ENCODE data around the gene CHTF18. TPM values are rescaled to one million over a fixed set of nuclear protein-coding genes. Genes with fewer than 3 reads are reported as not detected.

The CHTF18 gene
- total RNA-seq, 1 donor from 2014 or later: 4.9 TPM

DNA sequence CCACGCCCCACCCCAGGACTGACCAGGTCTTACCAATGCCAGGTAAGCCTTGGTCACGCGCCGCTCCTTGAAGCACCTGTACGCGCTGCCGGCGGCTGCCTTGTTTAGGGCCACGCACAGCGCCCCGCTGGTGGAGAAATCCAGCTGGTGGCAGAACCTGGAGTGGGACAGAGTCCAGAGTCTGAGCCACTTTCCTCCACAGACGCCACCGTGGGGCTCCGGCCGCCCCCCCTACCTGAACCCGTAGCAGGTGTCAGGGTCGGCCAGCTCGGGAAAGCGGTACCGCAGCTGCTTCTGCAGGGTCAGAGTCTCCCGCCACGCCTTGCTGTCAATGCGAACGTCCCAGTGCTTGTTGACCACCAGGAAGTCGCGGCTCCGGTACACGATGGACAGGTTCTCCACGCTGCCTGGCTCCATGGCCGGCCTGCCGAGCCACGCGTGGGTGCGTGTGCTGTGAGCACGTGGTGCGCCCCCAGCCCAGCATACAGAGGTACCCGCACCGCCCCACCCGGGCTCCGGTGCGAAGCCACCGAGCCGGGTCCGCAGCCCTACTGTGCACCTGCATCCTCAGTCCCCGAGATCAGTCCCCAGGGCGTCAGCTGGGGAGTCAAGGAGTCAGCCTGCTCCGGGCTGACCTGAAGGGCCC lies 976 bp upstream of the CHTF18 start:
- peak overlapping the region; percentile 98 to 99 for H3K4me3 ChIP-seq
- peaks cover 43% of the 10 kb centered on the region for H3K4me1 ChIP-seq
- no peaks in the 10 kb centered on the region for H3K9me3 ChIP-seq
- DNase-seq (ENCODE audit: extremely low spot score in 2 of 2): no peak
- peaks cover 0 to 8% of the 10 kb centered on the region in 2 donors for H3K36me3 ChIP-seq
- H3K27ac ChIP-seq: peak overlapping the region; percentile 62
- H3K27me3 ChIP-seq: no peaks in the 10 kb centered on the region
- intact Hi-C loops (cut with DNase I): loop anchor here (5.0 kb wide), 1 partner anchor 65 kb away; the partner anchor contains the start of gene ANTKMT
- TF ChIP-seq, protein P1, sequence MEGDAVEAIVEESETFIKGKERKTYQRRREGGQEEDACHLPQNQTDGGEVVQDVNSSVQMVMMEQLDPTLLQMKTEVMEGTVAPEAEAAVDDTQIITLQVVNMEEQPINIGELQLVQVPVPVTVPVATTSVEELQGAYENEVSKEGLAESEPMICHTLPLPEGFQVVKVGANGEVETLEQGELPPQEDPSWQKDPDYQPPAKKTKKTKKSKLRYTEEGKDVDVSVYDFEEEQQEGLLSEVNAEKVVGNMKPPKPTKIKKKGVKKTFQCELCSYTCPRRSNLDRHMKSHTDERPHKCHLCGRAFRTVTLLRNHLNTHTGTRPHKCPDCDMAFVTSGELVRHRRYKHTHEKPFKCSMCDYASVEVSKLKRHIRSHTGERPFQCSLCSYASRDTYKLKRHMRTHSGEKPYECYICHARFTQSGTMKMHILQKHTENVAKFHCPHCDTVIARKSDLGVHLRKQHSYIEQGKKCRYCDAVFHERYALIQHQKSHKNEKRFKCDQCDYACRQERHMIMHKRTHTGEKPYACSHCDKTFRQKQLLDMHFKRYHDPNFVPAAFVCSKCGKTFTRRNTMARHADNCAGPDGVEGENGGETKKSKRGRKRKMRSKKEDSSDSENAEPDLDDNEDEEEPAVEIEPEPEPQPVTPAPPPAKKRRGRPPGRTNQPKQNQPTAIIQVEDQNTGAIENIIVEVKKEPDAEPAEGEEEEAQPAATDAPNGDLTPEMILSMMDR (IDR thresholded peaks at IDR 0.05): no peak
- TF ChIP-seq POLR2AphosphoS5 (IDR thresholded peaks at IDR 0.05; ENCODE audit: insufficient read depth in 1 of 2, low read depth in 1 of 2): no peak

DNA sequence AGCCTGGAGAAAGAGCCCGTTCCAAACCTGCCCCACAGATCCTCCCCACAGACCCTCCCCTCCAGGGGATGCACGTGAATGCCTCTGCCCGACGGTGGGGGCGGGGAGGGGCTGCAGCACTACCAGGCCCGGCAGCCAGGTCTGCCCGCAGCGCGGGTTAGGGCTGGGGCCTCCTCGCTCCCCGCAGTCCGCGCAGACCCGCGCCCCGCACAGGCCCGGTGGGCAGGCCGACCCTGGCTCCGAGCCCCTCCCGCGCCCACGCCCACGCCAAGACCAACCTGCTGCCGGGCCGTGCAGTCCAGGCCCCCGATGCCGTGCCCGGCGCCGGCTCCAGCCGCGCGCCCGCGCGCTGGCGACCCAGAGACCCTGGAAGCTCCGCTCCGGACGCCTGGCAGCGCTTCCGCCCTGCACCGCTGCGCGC lies 432 bp upstream of the CHTF18 start, which contains the start of gene RPUSD1:
TSS of gene RPUSD1 (minus strand) at position 404 of the 421 bp plus-strand sequence. CDS start 644 bp downstream, outside the sequence.
- Histone ChIP-seq H3K27ac (peak within 1 kb of the TSS; percentile 62), H3K36me3 (peaks cover 0 to 8% of the 10 kb centered on the region in 2 donors), H3K4me1 (peaks cover 38% of the 10 kb centered on the region), H3K27me3 (no peaks in the 10 kb centered on the region), H3K4me3 (peak within 1 kb of the TSS; percentile 98 to 99), H3K9me3 (no peaks in the 10 kb centered on the region)
- DNase-seq (ENCODE audit: extremely low spot score in 2 of 2): no peak
- intact Hi-C loops (cut with DNase I): loop anchor here (5.0 kb wide), 1 partner anchor 66 kb away; the partner anchor contains the start of gene ANTKMT
- TF ChIP-seq POLR2A (IDR thresholded peaks at IDR 0.05) (no peak), POLR2AphosphoS5 (IDR thresholded peaks at IDR 0.05; ENCODE audit: insufficient read depth in 1 of 2, low read depth in 1 of 2) (no peak)
- TF ChIP-seq, protein P1 (IDR thresholded peaks at IDR 0.05): no peak

DNA sequence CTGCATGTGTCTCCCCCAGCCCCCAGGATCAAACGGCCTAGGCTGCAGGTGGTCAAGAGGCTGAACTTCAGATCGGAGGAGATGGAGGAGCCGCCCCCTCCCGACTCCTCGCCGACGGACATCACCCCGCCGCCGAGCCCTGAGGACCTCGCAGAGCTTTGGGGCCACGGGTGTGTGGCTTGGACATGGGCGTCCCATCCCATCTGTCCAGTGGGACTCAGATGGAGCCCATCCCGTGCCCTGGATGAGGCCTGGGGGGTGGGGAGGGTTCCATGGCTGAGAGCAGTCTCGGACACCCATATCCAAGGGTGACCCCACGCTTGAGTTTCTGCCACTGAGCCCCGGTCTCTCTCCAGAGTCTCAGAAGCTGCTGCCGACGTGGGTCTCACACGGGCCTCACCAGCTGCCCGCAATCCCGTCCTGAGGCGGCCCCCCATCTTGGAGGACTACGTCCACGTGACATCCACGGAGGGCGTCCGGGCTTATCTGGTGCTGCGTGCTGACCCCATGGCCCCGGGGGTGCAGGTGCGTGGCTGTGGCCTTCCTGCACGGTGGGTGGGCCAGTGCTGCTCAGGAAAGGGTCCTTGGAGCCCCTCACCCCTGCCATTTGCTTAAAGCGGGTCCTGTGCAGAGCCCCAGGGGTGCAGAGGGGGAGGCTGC lies 901 bp downstream of the CHTF18 start:
- H3K4me3 ChIP-seq: peak overlapping the region; percentile 98 to 99
- no peak for TF ChIP-seq POLR2AphosphoS5 (IDR thresholded peaks at IDR 0.05; ENCODE audit: insufficient read depth in 1 of 2, low read depth in 1 of 2)
- TF ChIP-seq, protein P1 (IDR thresholded peaks at IDR 0.05): no peak
- TF ChIP-seq POLR2A (IDR thresholded peaks at IDR 0.05): no peak
- H3K9me3 ChIP-seq: no peaks in the 10 kb centered on the region
- peaks cover 28% of the 10 kb centered on the region for H3K4me1 ChIP-seq
- no peaks in the 10 kb centered on the region for H3K27me3 ChIP-seq
- intact Hi-C loops (cut with DNase I): loop anchor here (5.0 kb wide), 1 partner anchor 67 kb away; the partner anchor contains the start of gene ANTKMT
- no peak overlapping the region for H3K27ac ChIP-seq
- DNase-seq (ENCODE audit: extremely low spot score in 2 of 2): no peak
- peaks cover 0 to 8% of the 10 kb centered on the region in 2 donors for H3K36me3 ChIP-seq

DNA sequence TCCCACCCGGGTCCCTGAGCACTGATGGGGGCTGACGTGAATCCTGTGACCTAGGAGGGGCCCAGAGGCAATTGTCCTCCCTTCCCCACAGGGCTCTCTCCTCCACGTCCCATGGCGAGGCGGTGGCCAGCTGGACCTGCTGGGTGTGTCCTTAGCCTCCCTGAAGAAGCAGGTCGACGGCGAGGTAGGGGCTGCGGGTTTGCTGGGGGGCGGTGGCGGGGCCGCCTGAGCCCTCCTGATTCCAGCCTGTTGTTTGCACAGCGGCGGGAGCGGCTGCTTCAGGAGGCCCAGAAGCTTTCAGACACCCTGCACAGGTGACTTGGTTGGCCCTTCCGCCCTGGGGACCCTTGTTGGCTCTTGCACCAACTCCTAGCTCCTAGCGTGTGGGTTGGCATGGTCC lies 1.7 kb downstream of the CHTF18 start:
- intact Hi-C loops (cut with DNase I): no loop called here
- TF ChIP-seq POLR2AphosphoS5 (IDR thresholded peaks at IDR 0.05; ENCODE audit: insufficient read depth in 1 of 2, low read depth in 1 of 2) (no peak), POLR2A (IDR thresholded peaks at IDR 0.05) (no peak)
- TF ChIP-seq, protein P1 (IDR thresholded peaks at IDR 0.05): no peak
- H3K36me3 ChIP-seq: peaks cover 0 to 8% of the 10 kb centered on the region in 2 donors

More for the DNA sequence above, 1.7 kb downstream of the CHTF18 start:
- H3K27me3 ChIP-seq: no peaks in the 10 kb centered on the region
- peaks cover 28% of the 10 kb centered on the region for H3K4me1 ChIP-seq
- no peak overlapping the region for H3K27ac ChIP-seq
- H3K4me3 ChIP-seq: no peak overlapping the region
- H3K9me3 ChIP-seq: no peaks in the 10 kb centered on the region
- DNase-seq (ENCODE audit: extremely low spot score in 2 of 2): no peak

Measured in vagina (tissue), 2 donors.